Hepatocyte (in vitro differentiated cells): Measurements from ENCODE around the gene ZNF248.

Experiments used
- CTCF ChIP-seq: fragments of 200-600 bp; sonication (generic); IDR thresholded peaks from 2 replicates; pipeline ENCODE4 v1.5.1; 2016; ENCODE audit warnings: antibody characterized with exemption, mild to moderate bottlenecking; ENCODE audit not compliant: poor library complexity
- EZH2phosphoT487 ChIP-seq: fragments of 200-600 bp; sonication (generic); IDR thresholded peaks from one replicate; pipeline ENCODE4 v1.6.1; 2018; ENCODE audit warnings: antibody characterized with exemption, mild to moderate bottlenecking, low read depth, moderate library complexity; ENCODE audit not compliant: unreplicated experiment, severe bottlenecking

GRCh38 chr10:37780536-37780935, 76.9 kb downstream of the ZNF248 start:
- TF ChIP-seq CTCF (no peak), EZH2phosphoT487 (no peak)
